Epithelial cell of proximal tubule (primary cell): ENCODE results near the gene TMEM63B. TPM values are rescaled to one million over a fixed set of nuclear protein-coding genes. Genes with fewer than 3 reads are reported as not detected.
A peak's percentile ranks its signal among the peaks of the same experiment; 100 is the strongest.

Source experiments
- DNase-seq: peaks from one replicate; pipeline ENCODE4 v3.0.0-alpha.2; 2011; ENCODE audit warnings: low read depth
- H3K4me3 ChIP-seq: 2 replicates; pipeline ENCODE4 v1.5.1; 2011; ENCODE audit warnings: low read depth, mild to moderate bottlenecking, low read length
- total RNA-seq: library from RNA; depleted of rRNA; stranded (reverse); fragments of >200 nt; gene quantifications from 2 replicates; pipeline ENCODE4 v1.2.3, GENCODE V29; 2015
- TF ChIP-seq, protein P1 (sequence below): conservative IDR thresholded peaks from 2 replicates; pipeline ENCODE4 v1.5.1; 2012; ENCODE audit warnings: low read depth, mild to moderate bottlenecking, low read length

TMEM63B gene
- total RNA-seq, 1 donor from 2014 or later: 47.9 TPM

DNA sequence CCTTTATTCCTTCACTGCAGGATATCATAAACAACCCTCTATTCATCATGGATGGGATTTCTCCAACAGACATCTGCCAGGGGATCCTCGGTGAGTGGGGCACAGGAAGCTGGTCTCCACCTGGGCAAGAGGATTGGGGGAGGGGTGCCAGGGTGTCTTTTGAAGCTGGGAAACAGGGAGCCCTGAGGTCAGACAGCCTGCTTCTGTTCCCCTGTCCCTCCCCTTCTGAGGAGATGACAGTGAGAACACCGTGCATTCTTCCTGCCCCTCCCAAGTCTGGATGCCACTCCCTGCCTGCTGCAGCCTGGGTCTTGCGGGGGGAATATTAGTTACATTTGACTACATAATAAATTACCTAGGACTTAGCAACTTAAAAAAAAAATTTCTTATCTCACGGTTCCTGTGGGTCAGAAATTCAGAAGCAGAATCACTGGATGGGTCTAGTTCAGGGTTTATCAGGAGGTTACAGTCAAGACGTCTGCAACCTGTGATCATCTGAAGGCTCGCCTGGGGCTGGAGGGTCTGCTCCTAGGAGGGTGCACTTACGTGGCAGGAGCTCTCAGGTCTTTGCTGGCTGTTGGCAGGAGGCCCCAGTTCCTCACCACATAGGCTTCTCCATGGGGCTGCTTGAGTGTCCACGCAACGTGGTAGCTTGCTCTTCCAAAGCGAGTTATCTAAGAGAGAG, 42.7 kb downstream of the TMEM63B start:
- H3K4me3 ChIP-seq: no peak overlapping the region
- DNase-seq: no peak
- TF ChIP-seq, protein P1, sequence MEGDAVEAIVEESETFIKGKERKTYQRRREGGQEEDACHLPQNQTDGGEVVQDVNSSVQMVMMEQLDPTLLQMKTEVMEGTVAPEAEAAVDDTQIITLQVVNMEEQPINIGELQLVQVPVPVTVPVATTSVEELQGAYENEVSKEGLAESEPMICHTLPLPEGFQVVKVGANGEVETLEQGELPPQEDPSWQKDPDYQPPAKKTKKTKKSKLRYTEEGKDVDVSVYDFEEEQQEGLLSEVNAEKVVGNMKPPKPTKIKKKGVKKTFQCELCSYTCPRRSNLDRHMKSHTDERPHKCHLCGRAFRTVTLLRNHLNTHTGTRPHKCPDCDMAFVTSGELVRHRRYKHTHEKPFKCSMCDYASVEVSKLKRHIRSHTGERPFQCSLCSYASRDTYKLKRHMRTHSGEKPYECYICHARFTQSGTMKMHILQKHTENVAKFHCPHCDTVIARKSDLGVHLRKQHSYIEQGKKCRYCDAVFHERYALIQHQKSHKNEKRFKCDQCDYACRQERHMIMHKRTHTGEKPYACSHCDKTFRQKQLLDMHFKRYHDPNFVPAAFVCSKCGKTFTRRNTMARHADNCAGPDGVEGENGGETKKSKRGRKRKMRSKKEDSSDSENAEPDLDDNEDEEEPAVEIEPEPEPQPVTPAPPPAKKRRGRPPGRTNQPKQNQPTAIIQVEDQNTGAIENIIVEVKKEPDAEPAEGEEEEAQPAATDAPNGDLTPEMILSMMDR: no peak

DNA sequence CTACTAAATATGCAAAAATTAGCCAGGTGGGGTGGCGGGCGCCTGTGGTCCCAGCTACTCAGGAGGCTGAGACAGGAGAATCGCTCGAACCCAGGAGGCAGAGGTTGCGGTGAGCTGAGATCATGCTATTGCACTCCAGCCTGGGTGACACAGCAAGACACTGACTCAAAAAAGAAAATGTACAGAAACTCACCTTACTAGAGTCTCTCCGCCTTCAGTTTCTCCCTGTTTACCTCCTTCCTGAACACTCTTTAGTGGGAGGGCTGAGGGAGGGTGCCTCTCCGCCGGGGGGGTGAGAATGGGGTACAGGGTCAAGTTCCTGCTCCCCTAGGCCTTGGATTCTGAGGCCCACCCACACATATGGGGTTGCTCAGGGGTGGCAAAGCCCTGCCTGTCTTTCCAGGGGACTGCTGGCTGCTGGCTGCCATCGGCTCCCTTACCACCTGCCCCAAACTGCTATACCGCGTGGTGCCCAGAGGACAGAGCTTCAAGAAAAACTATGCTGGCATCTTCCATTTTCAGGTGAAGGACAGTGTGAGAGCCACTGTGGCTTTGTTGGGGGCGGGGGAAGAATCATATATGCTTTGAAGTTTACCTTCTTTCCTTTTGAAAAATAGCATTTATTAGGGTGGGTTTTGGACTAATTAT, 44.7 kb downstream of the TMEM63B start:
- TF ChIP-seq, protein P1: no peak
- no peak overlapping the region for H3K4me3 ChIP-seq
- no peak for DNase-seq

DNA sequence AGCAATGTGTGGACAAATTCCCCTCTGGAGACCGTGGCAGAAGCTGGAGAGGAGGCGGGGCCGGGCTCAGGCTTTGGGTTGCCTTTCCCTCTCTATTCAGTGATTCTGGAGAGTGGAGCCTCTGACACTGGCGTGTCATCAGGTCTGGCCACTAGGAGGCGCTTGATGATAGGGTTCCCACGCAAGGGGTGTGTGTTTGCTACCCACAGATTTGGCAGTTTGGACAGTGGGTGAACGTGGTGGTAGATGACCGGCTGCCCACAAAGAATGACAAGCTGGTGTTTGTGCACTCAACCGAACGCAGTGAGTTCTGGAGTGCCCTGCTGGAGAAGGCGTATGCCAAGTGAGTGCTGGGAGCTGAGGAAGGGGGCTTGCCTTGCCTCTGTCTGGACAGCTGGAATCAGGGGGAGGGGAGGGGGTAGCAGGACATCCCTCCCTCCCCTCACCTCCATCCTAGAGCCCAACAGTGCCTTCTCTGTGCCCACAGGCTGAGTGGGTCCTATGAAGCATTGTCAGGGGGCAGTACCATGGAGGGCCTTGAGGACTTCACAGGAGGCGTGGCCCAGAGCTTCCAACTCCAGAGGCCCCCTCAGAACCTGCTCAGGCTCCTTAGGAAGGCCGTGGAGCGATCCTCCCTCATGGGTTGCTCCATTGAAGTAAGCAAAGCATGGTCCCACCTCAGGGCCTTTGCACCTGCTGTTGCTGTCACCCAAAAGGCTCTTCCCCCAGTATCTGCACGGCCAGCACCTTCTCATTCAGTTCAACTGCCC, 45.6 kb downstream of the TMEM63B start:
- peak; percentile 64 for DNase-seq
- TF ChIP-seq, protein P1: peak; percentile 98

DNA sequence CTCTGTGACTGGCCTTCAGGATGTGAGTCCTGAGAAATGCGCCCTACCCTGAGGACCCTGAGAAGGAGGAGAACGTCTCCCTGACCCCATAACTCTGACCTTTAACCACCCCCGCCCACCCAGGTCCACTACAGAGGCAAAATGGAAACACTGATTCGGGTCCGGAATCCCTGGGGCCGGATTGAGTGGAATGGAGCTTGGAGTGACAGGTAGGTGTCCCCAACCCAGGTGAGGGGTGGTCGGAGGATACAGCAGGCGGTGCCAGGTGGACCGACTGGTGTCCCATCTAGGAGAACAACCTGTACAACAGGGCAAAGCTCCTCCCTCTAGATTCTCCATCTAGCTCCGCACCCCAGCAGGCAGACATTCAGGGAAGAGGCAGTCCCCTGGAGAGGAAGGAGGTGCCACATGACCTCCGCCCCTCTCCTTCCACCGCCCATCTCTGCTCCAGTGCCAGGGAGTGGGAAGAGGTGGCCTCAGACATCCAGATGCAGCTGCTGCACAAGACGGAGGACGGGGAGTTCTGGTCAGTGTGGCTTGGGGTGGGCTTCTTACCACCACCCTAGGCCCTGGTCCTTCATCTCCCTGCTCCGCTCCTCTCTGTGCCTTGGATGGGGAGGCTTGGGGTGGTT, 48.9 kb downstream of the TMEM63B start:
- DNase-seq: no peak
- H3K4me3 ChIP-seq: no peak overlapping the region
- TF ChIP-seq, protein P1: no peak

More for the DNA sequence above, 45.6 kb downstream of the TMEM63B start:
- no peak overlapping the region for H3K4me3 ChIP-seq

DNA sequence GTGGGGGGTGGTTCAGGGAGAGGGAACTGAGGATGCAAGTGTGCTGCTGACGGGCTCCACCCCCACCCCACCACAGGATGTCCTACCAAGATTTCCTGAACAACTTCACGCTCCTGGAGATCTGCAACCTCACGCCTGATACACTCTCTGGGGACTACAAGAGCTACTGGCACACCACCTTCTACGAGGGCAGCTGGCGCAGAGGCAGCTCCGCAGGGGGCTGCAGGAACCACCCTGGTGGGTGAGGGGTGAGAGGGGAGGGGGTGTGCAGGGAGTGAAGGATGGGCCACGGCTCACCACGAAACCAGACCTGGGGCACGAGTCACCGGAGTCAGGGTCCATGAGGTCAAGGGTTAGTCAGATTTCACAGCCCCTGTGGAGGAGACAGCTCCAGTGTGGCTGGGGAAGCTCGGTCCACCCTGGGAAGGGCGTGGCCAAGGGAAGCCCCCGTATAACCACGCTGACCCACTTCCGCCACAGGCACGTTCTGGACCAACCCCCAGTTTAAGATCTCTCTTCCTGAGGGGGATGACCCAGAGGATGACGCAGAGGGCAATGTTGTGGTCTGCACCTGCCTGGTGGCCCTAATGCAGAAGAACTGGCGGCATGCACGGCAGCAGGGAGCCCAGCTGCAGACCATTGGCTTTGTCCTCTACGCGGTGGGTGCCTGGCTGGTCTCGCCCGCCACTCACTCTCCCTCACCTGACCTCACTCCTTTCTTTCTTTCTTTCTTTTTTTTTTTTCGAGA, 49.6 kb downstream of the TMEM63B start:
- TF ChIP-seq, protein P1: no peak
- no peak for DNase-seq
- H3K4me3 ChIP-seq: no peak overlapping the region

DNA sequence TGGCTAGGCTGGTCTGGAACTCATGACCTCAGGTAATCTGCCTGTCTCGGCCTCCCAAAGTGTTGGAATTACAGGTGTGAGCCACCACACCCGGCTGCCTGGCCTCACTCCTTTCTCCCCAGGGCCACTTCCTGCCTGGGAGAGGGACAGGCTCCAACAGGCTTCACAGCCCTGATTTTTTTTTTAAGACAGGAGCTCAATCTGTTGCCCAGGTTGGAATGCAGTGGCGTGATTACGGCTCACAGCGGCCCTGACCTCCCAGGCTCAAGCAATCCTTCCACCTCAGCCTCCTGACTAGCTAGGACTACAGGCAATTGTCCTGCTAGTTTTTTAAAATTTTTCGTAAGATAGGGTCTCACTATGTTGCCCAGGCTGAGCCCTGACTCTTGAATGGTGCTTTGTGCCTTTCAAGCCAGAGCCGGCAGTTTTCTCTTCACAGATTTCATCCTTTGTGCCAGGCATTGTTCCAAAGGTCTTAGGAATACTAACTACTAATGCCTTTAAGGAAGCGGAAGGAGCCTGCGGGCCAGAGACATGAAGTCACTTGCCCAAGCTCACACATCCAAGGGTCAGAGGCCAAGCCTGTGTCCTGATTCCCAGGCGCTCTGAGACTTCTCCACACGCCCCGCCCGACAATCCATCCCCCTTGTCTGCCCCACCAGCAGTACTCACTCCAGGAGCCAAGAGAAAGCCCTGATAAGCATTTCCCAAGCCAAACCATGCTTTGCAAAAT, 50.5 kb downstream of the TMEM63B start:
- TF ChIP-seq, protein P1: no peak
- DNase-seq: peak; percentile 67
- no peak overlapping the region for H3K4me3 ChIP-seq
